ENCODE measurements around the gene TOR4A. TPM values are rescaled to one million over a fixed set of nuclear protein-coding genes. Genes with fewer than 3 reads are reported as not detected.
"Not testable (repeated sequence)": the region's sequence is repeated elsewhere in the genome, so short reads cannot be mapped to it uniquely, and the experiment has no call there.

Gene TOR4A
- total RNA-seq, 2 experiments from 2014 or later: 10.9 to 13.3 TPM

DNA sequence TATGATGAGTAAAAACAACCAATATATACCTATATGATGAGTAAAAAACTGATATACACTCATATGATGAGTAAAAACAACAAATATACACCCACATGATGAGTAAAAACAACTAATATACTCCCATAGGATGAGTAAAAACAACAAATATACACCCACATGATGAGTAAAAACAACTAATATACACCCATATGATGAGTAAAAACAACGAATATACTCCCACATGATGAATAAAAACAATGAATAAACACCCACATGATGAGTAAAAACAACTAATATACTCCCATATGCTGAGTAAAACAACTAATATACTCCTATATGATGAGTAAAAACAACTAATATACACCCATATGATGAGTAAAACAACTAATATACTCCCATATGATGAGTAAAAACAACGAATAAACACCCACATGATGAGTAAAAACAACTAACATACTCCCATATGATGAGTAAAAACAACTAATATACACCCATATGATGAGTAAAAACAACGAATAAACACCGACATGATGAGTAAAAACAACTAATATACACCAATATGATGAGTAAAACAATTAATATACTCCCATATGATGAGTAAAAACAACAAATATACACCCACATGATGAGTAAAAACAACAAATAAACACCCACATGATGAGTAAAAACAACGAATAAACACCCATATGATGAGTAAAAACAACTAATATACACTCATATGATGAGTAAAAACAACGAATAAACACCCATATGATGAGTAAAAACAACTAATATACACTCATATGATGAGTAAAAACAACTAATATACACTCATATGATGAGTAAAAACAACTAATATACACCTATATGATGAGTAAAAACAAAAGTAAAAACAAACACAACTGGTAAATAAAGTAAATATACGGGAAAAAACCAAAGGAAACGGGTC, 50.4 kb downstream of the TOR4A start:
- H3K27me3 Mint-ChIP-seq, CTCF ChIA-PET, ATAC-seq, DNase-seq, H3K36me3 Mint-ChIP-seq, H3K4me1 Mint-ChIP-seq, H3K4me3 Mint-ChIP-seq: not testable (repeated sequence)
- Mint-ChIP-seq H3K27ac (peak overlapping the region; percentile 69), H3K9me3 (ENCODE audit: low read depth) (peaks cover 12% of the 10 kb centered on the region)

DNA sequence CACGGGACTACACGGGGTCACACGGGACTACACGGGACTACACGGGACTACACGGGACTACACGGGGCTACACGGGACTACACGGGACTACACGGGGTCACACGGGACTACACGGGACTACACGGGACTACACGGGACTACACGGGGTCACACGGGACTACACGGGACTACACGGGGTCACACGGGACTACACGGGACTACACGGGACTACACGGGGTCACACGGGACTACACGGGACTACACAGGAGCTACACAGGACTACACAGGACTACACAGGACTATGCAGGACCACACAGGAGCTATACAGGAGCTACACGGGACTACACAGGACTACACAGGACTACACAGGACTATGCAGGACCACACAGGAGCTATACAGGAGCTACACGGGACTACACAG, 52.1 kb downstream of the TOR4A start:
- ATAC-seq, DNase-seq, H3K36me3 Mint-ChIP-seq, H3K4me1 Mint-ChIP-seq, H3K4me3 Mint-ChIP-seq, H3K27me3 Mint-ChIP-seq, CTCF ChIA-PET, H3K27ac Mint-ChIP-seq: not testable (repeated sequence)
- peaks cover 12% of the 10 kb centered on the region for H3K9me3 Mint-ChIP-seq (ENCODE audit: low read depth)

DNA sequence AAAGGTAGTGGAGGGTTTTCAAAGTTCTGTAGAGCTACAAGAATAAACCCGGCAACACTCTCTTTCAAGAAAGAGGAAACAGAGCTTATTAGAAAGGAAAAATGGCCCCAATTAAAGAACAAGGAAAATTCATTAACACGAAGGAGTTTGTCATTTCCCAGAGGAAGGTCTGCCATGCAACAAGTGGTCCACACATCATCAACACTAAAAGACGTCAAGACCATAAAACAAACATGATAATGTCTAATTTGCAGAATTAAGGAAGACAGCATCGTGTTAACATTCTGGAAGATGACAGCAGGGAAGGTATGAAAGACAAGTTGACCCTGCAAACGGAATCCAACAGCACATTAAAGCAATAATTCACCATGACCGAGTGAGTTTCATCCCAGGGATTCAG, 53.2 kb downstream of the TOR4A start:
- Mint-ChIP-seq H3K27me3 (peaks cover 5% of the 10 kb centered on the region), H3K9me3 (ENCODE audit: low read depth) (peaks cover 12% of the 10 kb centered on the region), H3K4me1 (peaks cover 6% of the 10 kb centered on the region), H3K27ac (no peak overlapping the region), H3K4me3 (no peak overlapping the region), H3K36me3 (peaks cover 6% of the 10 kb centered on the region)
- ATAC-seq (no peak), DNase-seq (no peak)
- CTCF ChIA-PET: no interaction called here

DNA sequence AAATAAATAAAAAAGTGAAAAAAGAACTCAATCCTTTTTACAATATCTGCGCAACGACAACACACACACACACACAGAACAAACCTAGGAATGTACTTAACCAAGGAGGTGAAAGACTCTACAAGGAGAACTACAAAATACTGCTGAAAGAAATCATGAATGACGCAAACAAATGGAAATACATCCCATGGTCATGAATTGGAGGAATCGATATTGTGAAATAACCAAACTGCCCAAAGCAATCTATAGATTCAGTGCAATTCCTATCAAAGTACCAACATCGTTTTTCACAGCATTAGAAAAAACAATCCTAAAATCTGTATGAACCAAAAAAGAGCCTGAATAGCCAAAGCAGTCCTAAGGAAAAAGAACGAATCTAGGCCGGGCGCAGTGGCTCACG, 54.4 kb downstream of the TOR4A start:
- Mint-ChIP-seq H3K27ac (no peak overlapping the region), H3K9me3 (ENCODE audit: low read depth) (peaks cover 7% of the 10 kb centered on the region), H3K4me1 (peaks cover under 1% of the 10 kb centered on the region), H3K27me3 (no peaks in the 10 kb centered on the region), H3K36me3 (peaks cover 2% of the 10 kb centered on the region), H3K4me3 (no peak overlapping the region)
- no peak for ATAC-seq
- DNase-seq: no peak
- CTCF ChIA-PET: no interaction called here

Other genes with a start within 250 kb of the TOR4A start
- gene ABCA2, start 249.5 kb upstream of the TOR4A start, total RNA-seq: 10 to 100 TPM; 30.0 to 73.6 TPM
- gene FUT7, start 245.6 kb upstream of the TOR4A start, total RNA-seq: 1 to 10 TPM in 1 of 2 experiments, under 1 TPM in 1; 0.68 to 2.8 TPM
- gene NPDC1, start 231.5 kb upstream of the TOR4A start, total RNA-seq: 10 to 100 TPM; 30.4 to 55.6 TPM
- not detected for gene ENTPD2, start 223.7 kb upstream of the TOR4A start, total RNA-seq
- 10 to 100 TPM; 31.9 to 40.1 TPM for gene SAPCD2, start 207.2 kb upstream of the TOR4A start, total RNA-seq
- gene UAP1L1, start 200.2 kb upstream of the TOR4A start, total RNA-seq: 10 to 100 TPM; 32.6 to 35.3 TPM
- 10 to 100 TPM; 43.8 to 60.6 TPM for gene MAN1B1, start 190.7 kb upstream of the TOR4A start, total RNA-seq
- 100 to 1,000 TPM; 271 to 321 TPM for gene DPP7, start 163.0 kb upstream of the TOR4A start, total RNA-seq
- gene GRIN1, start 138.6 kb upstream of the TOR4A start, total RNA-seq: not detected
- under 1 TPM in 1 of 2 experiments, not detected in 1; 0.30 TPM for gene LRRC26, start 107.7 kb upstream of the TOR4A start, total RNA-seq
- not detected for gene TMEM210, start 105.7 kb upstream of the TOR4A start, total RNA-seq
- 10 to 100 TPM; 59.8 to 69.7 TPM for gene ANAPC2, start 89.2 kb upstream of the TOR4A start, total RNA-seq
- gene SSNA1, start 89.0 kb upstream of the TOR4A start, total RNA-seq: 10 to 100 TPM; 80.2 to 91.3 TPM
- gene TPRN, start 77.0 kb upstream of the TOR4A start, total RNA-seq: 10 to 100 TPM; 11.1 to 13.3 TPM
- gene TMEM203, start 72.1 kb upstream of the TOR4A start, total RNA-seq: 10 to 100 TPM; 32.2 to 36.9 TPM
- 10 to 100 TPM; 50.1 to 50.6 TPM for gene NDOR1, start 72.0 kb upstream of the TOR4A start, total RNA-seq
- gene RNF208, start 55.5 kb upstream of the TOR4A start, total RNA-seq: 1 to 10 TPM; 2.9 to 3.0 TPM
- under 1 TPM; 0.53 to 0.89 TPM for gene CYSRT1, start 52.6 kb upstream of the TOR4A start, total RNA-seq
- gene RNF224, start 50.2 kb upstream of the TOR4A start, total RNA-seq: not detected
- gene SLC34A3, start 46.8 kb upstream of the TOR4A start, total RNA-seq: not detected
- gene TUBB4B, start 36.4 kb upstream of the TOR4A start, total RNA-seq: 100 to 1,000 TPM; 353 to 375 TPM
- gene STPG3, start 26.4 kb upstream of the TOR4A start, total RNA-seq: not detected
- 10 to 100 TPM; 70.8 to 75.3 TPM for gene NELFB, start 22.4 kb upstream of the TOR4A start, total RNA-seq
- 1 to 10 TPM; 1.6 to 4.5 TPM for gene NRARP, start 24.5 kb downstream of the TOR4A start, total RNA-seq
- gene EXD3, start 145.4 kb downstream of the TOR4A start, total RNA-seq: 10 to 100 TPM in 1 of 2 experiments, 1 to 10 TPM in 1; 9.2 to 19.8 TPM
- gene NOXA1, start 145.7 kb downstream of the TOR4A start, total RNA-seq: under 1 TPM; 0.30 to 0.53 TPM
- not detected for gene ENTPD8, start 163.6 kb downstream of the TOR4A start, total RNA-seq
- 10 to 100 TPM; 35.8 to 42.1 TPM for gene NSMF, start 181.6 kb downstream of the TOR4A start, total RNA-seq